EH (cell line): ENCODE results near the gene PSME2.

ENCODE experiments used
- DNase-seq: peaks from one replicate; pipeline ENCODE4 v3.0.0-alpha.2; 2015; ENCODE audit warnings: low read depth

PSME2 gene, protein sequence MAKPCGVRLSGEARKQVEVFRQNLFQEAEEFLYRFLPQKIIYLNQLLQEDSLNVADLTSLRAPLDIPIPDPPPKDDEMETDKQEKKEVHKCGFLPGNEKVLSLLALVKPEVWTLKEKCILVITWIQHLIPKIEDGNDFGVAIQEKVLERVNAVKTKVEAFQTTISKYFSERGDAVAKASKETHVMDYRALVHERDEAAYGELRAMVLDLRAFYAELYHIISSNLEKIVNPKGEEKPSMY

DNA sequence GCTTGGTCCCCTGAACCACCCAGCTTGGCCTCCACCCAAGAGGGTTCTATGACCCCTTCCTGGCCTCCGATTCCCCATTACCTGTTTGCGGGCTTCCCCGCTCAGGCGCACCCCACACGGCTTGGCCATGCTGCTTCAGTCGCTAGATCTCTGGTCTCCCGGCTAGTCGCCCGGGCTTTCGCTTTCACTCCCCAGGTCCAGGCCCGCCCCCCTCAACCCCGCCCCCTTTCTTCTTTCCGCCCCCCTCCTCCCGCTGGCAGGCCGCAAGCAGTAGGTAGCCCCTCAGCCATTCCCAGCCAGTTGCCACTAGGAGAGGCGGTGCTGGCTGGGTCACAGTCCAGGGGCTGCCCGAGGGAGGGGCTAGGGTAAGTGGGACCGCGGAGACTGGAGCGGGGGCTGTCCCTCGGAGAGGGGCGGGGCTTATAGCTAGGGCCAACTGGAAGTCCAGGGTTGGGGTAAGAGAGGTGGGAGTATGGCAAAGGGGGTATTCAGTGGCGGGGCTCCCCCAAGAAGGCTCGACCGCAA is at the start of gene PSME2:
Gene PSME2, minus strand, starts transcription at position 158 of the 525 bp plus-strand sequence. Its CDS starts 29 bp downstream, at position 129.
- DNase-seq, result peak; percentile 99

GRCh38 chr14:24195186-24196070 is 49.0 kb upstream of the PSME2 start, which contains the start of gene TM9SF1:
TM9SF1 (minus strand) TSS chr14:24195441; CDS start chr14:24195019, 422 bp downstream.
- peak; percentile 88 for DNase-seq

DNA sequence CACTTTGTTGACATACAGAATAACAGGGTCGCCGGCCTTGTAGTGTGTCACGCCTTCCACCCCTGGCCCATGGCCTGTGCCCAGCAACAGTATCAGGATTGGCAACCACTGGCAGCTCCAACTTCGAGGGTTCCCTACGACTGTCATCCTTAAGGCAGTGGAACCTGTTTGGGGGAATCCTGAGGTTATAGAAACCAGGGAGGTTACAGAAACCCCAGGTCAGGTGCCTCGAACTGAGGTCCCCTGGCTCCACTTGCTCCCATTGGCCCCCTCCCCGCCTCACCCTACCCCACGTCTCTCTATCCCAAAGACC is 48.4 kb upstream of the PSME2 start:
- DNase-seq, result no peak

DNA sequence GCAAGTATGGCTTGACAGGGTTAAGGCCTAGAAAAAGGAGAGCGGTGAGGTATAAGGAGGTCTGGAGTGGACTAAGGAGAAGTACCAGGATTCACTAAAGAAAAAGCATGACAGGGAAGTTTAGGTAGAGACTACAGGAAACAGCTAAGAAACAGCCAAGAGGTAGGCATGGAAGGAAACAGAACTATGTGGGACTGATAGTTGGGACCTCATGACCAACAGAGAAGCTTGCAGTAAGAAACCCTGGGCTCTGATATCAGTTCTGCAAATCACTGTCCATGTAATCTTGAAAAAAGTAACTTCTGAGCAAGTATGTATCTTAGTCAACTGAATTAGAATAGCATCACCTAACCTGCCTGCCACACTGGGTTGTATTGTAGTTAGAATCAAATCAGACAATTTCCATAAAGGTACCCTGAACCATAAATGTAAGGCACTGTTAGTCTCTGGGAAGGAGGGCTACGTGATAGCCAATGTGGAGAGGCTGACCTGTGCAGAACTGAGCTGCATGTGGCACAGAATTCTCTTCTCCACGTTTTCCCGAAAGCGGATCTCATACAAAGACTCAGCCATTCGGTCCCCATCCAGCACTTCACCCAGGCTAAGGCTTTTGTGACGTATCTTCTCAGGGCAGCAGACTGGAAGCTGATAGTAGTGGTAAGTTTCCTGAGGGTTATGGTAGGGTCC is 47.9 kb upstream of the PSME2 start:
- DNase-seq, result no peak

- DNase-seq, result no peak
Measured at GRCh38 chr14:24192933-24193332, 46.5 kb upstream of the PSME2 start.

DNA sequence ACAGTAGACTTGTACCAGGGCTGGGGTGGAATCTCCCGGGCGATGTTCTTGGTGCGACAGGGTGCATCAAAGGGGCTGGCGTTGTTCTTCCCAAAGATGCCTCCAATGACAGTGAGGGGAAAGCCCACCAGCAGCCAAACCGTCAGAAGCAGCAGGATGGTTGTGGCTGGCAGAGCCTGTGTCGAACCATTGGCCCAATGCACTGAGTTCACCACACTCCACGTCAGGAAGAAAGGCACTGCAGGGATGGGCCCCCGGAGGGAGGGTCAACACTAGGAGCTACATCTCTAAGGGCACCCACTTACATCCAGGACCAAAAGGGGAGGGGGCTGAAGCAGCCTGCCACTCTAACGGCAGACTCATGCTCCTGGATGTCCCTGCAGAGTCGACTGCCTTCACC is 44.0 kb upstream of the PSME2 start:
- no peak for DNase-seq

DNA sequence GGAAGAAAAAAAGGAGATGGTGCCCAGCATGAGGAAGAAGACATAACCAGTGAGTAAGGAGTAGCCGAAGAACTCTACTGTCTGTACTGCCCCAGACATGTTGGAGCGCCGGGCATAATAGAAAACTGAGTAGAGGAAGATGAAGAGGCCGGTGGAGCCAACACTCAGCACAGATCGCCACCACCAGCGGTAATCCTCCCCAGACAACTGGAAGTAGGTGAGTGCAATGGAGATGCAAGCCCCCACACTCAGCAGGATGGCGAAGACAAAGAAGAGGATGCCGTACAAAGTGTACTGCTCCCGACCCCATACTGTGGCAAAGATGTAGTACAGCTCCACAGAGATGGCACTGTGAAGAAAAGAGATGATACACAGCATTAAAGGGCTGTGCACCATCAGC is 43.0 kb upstream of the PSME2 start:
- no peak for DNase-seq

- no peak for DNase-seq
Measured at GRCh38 chr14:24189059-24189375, 42.6 kb upstream of the PSME2 start.

DNA sequence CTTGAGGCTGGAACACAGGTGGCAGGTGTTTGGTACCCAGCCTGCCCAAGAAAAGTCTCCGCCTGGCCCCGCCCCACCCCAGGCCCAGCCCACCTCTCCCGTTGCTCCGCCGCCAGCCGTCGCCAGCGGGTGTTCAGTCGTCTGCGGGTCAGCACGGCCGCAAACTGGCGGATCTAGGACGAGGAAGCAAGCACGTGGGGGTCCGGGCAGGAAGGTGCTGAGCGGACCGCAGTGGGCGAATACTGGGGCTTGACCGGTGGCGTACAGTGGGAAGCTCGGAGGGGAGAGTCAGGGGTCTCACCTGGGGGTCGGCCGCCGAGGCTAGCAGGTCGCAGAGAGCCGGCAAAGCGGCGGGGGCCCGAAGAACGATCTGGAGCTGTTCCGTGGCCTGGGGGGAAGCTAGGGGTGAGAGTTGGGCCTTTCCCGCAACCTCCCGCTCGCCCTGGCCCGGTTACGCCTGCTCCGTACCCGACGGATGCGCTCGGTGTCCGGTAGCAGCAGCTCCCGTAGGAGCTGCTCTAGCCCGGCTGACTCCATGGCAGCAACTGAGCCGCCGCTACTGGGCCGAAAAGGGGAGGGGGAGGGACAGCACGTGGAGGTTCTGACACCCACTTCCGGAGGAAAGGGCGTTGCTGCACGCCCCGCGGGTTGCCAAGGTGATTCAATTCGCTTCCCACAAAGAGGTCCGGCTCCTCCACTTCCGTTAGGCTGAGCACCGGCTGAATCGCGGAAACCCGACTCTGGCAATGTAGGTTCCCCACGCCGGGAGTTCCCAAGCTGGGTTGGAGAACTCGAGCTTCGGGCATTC is 42.0 kb upstream of the PSME2 start, which contains the start of gene IPO4:
Gene IPO4, minus strand, starts transcription at position 566 of the 808 bp plus-strand sequence. Its CDS starts 29 bp downstream, at position 537.
- peak; percentile 98 for DNase-seq

DNA sequence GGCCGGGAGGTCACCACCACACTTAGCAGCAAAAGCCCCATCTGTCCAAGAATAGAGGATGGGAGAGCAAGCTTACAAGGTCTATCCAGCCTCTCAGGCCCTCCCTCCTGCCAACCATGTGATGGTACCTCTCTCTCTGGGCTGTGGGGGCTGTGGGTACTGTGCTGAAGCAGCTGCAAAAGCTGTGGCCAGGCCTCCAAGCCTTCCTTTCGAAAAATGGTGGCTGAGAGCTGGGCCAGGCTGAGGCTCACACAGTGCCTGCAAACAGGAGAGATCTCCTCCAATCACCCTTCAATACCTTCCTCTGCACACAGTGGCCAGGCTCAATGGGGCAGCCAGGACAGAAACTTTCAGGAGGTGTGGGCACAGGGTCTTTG is 41.1 kb upstream of the PSME2 start:
- DNase-seq, result no peak

GRCh38 chr14:24186831-24187538 is 40.6 kb upstream of the PSME2 start:
- DNase-seq, result no peak

DNA sequence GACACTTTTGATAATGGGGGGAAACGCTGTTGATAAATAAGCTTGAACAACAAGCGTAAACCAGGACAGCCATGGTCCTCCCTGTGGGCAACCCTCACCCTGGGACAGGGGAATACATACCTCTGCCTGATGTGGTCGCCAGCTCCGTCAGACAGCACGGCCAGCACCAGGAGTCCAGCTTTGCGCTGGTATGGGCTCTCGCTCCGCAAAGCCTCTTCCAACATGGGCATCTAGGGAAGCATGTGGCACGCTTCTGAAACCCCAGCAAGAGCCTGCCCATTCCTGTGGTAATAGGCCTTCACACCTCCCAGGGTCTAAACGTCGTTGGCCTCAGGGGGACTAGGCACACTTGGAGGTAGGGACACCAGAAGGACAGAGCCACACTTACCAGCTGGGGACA is 39.3 kb upstream of the PSME2 start:
- no peak for DNase-seq

DNA sequence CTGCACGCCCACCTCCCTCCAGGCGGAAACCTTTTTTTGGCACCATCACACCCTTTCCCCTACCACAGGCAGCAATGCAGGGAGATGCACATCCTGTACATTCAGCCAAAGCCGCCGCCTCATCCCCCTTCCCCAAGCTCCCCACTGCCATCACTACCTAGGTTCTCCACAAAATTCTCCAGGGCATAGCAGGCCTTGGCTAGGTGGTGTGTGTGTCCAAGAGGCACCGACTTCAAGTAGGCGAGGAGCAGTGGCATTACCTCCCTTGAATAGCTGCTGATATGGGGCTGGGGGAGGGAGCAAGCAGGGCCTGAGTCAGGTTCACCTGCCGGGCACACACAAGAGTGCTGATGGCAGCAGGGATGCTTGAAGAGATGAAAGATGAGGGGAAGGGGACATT is 38.6 kb upstream of the PSME2 start:
- DNase-seq, result no peak

DNA sequence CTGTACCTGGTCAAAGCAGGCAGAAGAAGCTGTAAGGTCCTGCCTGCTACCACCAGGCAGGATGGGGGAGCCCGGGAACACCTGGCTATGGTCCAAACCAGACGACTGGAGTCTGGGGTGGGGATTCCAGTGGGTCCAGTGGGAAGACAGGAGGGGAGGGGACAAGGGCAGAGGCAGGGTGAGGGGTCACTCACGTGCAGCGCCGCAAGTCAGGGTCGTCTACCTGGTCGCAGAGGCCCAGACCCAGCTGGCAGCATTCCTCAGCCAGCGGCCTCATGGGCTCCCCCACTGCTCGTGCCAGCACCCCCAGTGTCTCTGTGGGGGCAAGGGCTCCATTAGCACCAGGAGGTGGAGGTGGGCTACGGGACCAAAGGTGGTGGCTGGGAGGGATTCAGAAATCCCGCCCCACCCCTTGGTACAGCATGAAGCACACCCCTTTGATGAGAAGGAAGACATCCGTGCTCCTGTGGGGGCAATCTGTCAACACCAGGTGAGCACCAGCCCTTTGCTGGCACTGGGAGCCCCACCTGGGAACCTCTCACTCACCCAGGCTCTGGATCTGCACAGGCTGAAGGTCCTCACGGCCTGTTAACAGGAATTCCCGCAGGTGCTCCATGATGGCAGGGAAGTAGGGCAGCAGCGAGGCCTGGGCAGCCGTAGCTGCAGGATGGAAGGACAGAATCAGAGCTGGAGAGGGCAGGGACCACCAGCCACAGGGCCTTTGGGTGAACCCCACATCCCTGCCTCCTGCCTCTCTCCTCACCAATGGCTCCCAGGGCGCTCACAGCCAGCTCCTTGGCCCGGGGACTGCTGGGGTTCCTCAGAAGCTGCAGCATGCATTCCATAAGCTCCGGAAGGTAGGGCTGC is 37.9 kb upstream of the PSME2 start:
- DNase-seq, result no peak

GRCh38 chr14:24183014-24183481 is 36.6 kb upstream of the PSME2 start:
- no peak for DNase-seq

GRCh38 chr14:24182110-24182882 is 35.9 kb upstream of the PSME2 start:
- DNase-seq, result no peak

GRCh38 chr14:24181371-24182077 is 35.1 kb upstream of the PSME2 start:
- DNase-seq, result no peak

DNA sequence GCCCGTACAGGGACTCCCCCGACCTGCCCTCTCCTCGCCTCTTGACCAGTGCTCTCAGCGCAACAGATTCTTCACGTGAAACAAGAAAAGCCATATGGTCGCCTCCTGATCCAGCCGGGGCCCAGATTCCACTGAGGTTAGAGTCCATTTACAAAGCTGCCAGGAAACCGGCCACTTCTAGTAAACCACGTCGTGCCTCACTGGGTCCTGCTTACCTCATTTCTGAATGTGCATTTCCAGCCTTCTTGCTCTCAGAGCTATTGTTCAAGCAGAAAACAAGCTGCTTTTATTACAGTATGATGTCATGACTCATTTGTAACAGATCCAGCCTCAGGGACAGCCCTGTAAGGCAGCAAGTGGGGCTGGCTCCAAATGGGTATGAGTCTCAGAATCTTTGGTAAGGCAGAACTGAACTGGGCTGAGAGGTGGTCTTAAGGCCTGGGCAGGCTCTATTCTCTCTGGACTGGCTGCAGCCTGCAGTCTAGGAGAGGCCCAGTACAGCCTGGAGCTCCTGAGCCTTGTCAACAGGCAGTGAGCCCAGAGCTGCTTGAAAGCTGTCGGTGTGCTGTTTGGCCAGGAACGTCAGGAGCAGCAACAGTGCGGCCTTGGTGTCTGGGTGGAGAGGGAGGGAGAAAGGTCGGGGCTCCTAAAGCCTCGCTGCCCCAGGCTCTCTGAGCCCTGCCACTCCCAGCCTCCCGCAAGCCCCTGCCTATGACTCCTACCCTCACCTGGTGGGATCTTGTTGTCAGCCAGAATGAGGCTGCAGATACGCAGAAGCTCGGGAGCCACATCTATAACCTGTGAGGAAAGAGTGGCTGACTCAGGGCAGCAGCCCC is 33.8 kb upstream of the PSME2 start:
- peak; percentile 82 for DNase-seq
